Occipital lobe (tissue), 1 donor: ENCODE results near the gene TAX1BP1. TPM values are rescaled to one million over a fixed set of nuclear protein-coding genes. Genes with fewer than 3 reads are reported as not detected.

Source experiments
- total RNA-seq: library from RNA; depleted of rRNA; stranded (reverse); fragments of >200 nt; gene quantifications from one replicate; pipeline ENCODE4 v1.2.3, GENCODE V29; 2014

Gene TAX1BP1
- total RNA-seq, 1 donor from 2014 or later: 81.1 TPM

Other genes starting within 250 kb of the TAX1BP1 start
- gene HIBADH, start 77.3 kb upstream of the TAX1BP1 start, total RNA-seq: 14.7 TPM